ENCODE data around the gene PTBP1.
"Not testable (repeated sequence)": the region's sequence is repeated elsewhere in the genome, so short reads cannot be mapped to it uniquely, and the experiment has no call there.

The PTBP1 gene

GRCh38 chr19:827710-828321 lies 30.6 kb downstream of the PTBP1 start, which contains the start of gene AZU1:
Gene AZU1, plus strand, starts transcription at chr19:827837. Its CDS starts 10 bp downstream, at chr19:827847.
- DNase-seq (ENCODE audit: low read depth in 3 of 3), result no peak

- DNase-seq (ENCODE audit: low read depth in 3 of 3), result no peak
Measured at GRCh38 chr19:829129-829758, 32.0 kb downstream of the PTBP1 start.

- DNase-seq (ENCODE audit: low read depth in 3 of 3), result no peak
Measured at GRCh38 chr19:831407-832369, 34.4 kb downstream of the PTBP1 start.

- DNase-seq (ENCODE audit: low read depth in 3 of 3), result no peak
Measured at GRCh38 chr19:834216-834615, 37.0 kb downstream of the PTBP1 start.

- no peak for DNase-seq (ENCODE audit: low read depth in 3 of 3)
Measured at GRCh38 chr19:835210-835810, 38.1 kb downstream of the PTBP1 start.

GRCh38 chr19:840519-841206 lies 43.4 kb downstream of the PTBP1 start, which contains the start of gene PRTN3:
Gene PRTN3, plus strand, starts transcription at chr19:840999. Its CDS starts 10 bp downstream, at chr19:841009.
- DNase-seq (ENCODE audit: low read depth in 3 of 3), result no peak

- DNase-seq (ENCODE audit: low read depth in 3 of 3), result not testable (repeated sequence)
Measured at GRCh38 chr19:842802-843179, 45.5 kb downstream of the PTBP1 start.

GRCh38 chr19:843180-843835 lies 46.1 kb downstream of the PTBP1 start:
- no peak for DNase-seq (ENCODE audit: low read depth in 3 of 3)

GRCh38 chr19:843836-844545 lies 46.7 kb downstream of the PTBP1 start:
- DNase-seq (ENCODE audit: low read depth in 3 of 3), result no peak

GRCh38 chr19:844546-844971 lies 47.3 kb downstream of the PTBP1 start:
- DNase-seq (ENCODE audit: low read depth in 3 of 3), result no peak

- no peak for DNase-seq (ENCODE audit: low read depth in 3 of 3)
Measured at GRCh38 chr19:845707-846521, 48.7 kb downstream of the PTBP1 start.

GRCh38 chr19:848386-848921 lies 51.2 kb downstream of the PTBP1 start:
- no peak for DNase-seq (ENCODE audit: low read depth in 3 of 3)

GRCh38 chr19:849195-849594 lies 51.9 kb downstream of the PTBP1 start:
- DNase-seq (ENCODE audit: low read depth in 3 of 3), result not testable (repeated sequence)

- no peak for DNase-seq (ENCODE audit: low read depth in 3 of 3)
Measured at GRCh38 chr19:850221-850978, 53.1 kb downstream of the PTBP1 start.

- DNase-seq (ENCODE audit: low read depth in 3 of 3), result no peak
Measured at GRCh38 chr19:850979-851335, 53.7 kb downstream of the PTBP1 start.

- DNase-seq (ENCODE audit: low read depth in 3 of 3), result no peak
Measured at GRCh38 chr19:852136-853013, 55.1 kb downstream of the PTBP1 start, which contains the start of gene ELANE. Gene ELANE, plus strand, starts transcription at chr19:852303. Its CDS starts 26 bp downstream, at chr19:852329.

GRCh38 chr19:853014-853585 lies 55.8 kb downstream of the PTBP1 start:
- DNase-seq (ENCODE audit: low read depth in 3 of 3), result no peak
